Measurements from ENCODE around the gene FAM83F. TPM values are rescaled to one million over a fixed set of nuclear protein-coding genes. Genes with fewer than 3 reads are reported as not detected.

FAM83F gene
- total RNA-seq, 2 experiments from 2014 or later: 1.8 to 1.9 TPM

- H3K4me1 Mint-ChIP-seq (ENCODE audit: low read depth): peaks cover 86% of the 10 kb centered on the region
- H3K9me3 Mint-ChIP-seq: no peaks in the 10 kb centered on the region
- no peak overlapping the region for H3K27ac Mint-ChIP-seq
- DNase-seq: no peak
- no peak overlapping the region for H3K4me3 Mint-ChIP-seq
- H3K36me3 Mint-ChIP-seq (ENCODE audit: low read depth): peaks cover 34% of the 10 kb centered on the region
- intact Hi-C loops (cut with micrococcal nuclease): loop anchor here (2.0 to 10.0 kb wide), 2 partner anchors 17 to 551 kb away; no protein-coding TSS in a partner anchor
- no peaks in the 10 kb centered on the region for H3K27me3 Mint-ChIP-seq (ENCODE audit: low read depth)
- CTCF ChIA-PET: interaction anchor here (1.6 kb wide), 1 partner anchor 10 kb away, joined by 8 read pairs; no protein-coding TSS in a partner anchor
Measured at GRCh38 chr22:39955675-39956074, 39.1 kb upstream of the FAM83F start.

GRCh38 chr22:39956932-39957664 is 37.7 kb upstream of the FAM83F start:
- DNase-seq: no peak
- Mint-ChIP-seq H3K27me3 (ENCODE audit: low read depth) (no peaks in the 10 kb centered on the region), H3K9me3 (no peaks in the 10 kb centered on the region), H3K27ac (no peak overlapping the region), H3K4me3 (no peak overlapping the region), H3K36me3 (ENCODE audit: low read depth) (peaks cover 42% of the 10 kb centered on the region), H3K4me1 (ENCODE audit: low read depth) (peaks cover 84% of the 10 kb centered on the region)
- CTCF ChIA-PET: interaction anchor here (1.6 to 1.8 kb wide), 2 partner anchors 11 to 67 kb away, joined by 5 to 8 read pairs; no protein-coding TSS in a partner anchor
- intact Hi-C loops (cut with micrococcal nuclease): loop anchor here (10.0 kb wide), 1 partner anchor 552 kb away; no protein-coding TSS in a partner anchor

GRCh38 chr22:39958009-39958711 is 36.6 kb upstream of the FAM83F start:
- H3K27ac Mint-ChIP-seq: no peak overlapping the region
- H3K4me1 Mint-ChIP-seq (ENCODE audit: low read depth): peaks cover 76% of the 10 kb centered on the region
- H3K4me3 Mint-ChIP-seq: no peak overlapping the region
- H3K36me3 Mint-ChIP-seq (ENCODE audit: low read depth): peaks cover 43% of the 10 kb centered on the region
- H3K27me3 Mint-ChIP-seq (ENCODE audit: low read depth): no peaks in the 10 kb centered on the region
- DNase-seq: no peak
- H3K9me3 Mint-ChIP-seq: no peaks in the 10 kb centered on the region
- intact Hi-C loops (cut with micrococcal nuclease): loop anchor here (10.0 kb wide), 1 partner anchor 553 kb away; no protein-coding TSS in a partner anchor
- CTCF ChIA-PET: interaction anchor here (1.8 kb wide), 1 partner anchor 66 kb away, joined by 5 read pairs; no protein-coding TSS in a partner anchor

- Mint-ChIP-seq H3K27ac (peak overlapping the region; percentile 15), H3K36me3 (ENCODE audit: low read depth) (peaks cover 43% of the 10 kb centered on the region), H3K4me3 (no peak overlapping the region), H3K27me3 (ENCODE audit: low read depth) (no peaks in the 10 kb centered on the region), H3K4me1 (ENCODE audit: low read depth) (peaks cover 69% of the 10 kb centered on the region), H3K9me3 (no peaks in the 10 kb centered on the region)
- DNase-seq: no peak
- intact Hi-C loops (cut with micrococcal nuclease): loop anchor here (10.0 kb wide), 1 partner anchor 554 kb away; no protein-coding TSS in a partner anchor
- CTCF ChIA-PET: interaction anchor here (0.5 to 1.1 kb wide), 6 partner anchors 8 to 426 kb away, joined by 3 to 4 read pairs (median 3); no protein-coding TSS in a partner anchor
Measured at GRCh38 chr22:39958949-39959639, 35.7 kb upstream of the FAM83F start.

GRCh38 chr22:39959640-39960447 is 34.9 kb upstream of the FAM83F start, which contains the start of gene TMA7B:
TMA7B (plus strand) TSS chr22:39960397; CDS start chr22:39964375, 3,978 bp downstream.
- no peaks in the 10 kb centered on the region for H3K9me3 Mint-ChIP-seq
- peaks cover 44% of the 10 kb centered on the region for H3K36me3 Mint-ChIP-seq (ENCODE audit: low read depth)
- peak within 1 kb of the TSS; percentile 70 for H3K27ac Mint-ChIP-seq
- peaks cover 64% of the 10 kb centered on the region for H3K4me1 Mint-ChIP-seq (ENCODE audit: low read depth)
- H3K27me3 Mint-ChIP-seq (ENCODE audit: low read depth): no peaks in the 10 kb centered on the region
- peak within 1 kb of the TSS; percentile 36 for H3K4me3 Mint-ChIP-seq
- intact Hi-C loops (cut with micrococcal nuclease): loop anchor here (2.0 to 10.0 kb wide), 2 partner anchors 35 to 555 kb away; partner anchors contain the start of gene FAM83F
- CTCF ChIA-PET: interaction anchor here (0.6 to 1.3 kb wide), 6 partner anchors 9 to 56 kb away, joined by 3 to 4 read pairs (median 4); no protein-coding TSS in a partner anchor
- DNase-seq: peak; percentile 65

- CTCF ChIA-PET: interaction anchor here (0.6 to 1.3 kb wide), 6 partner anchors 9 to 64 kb away, joined by 3 to 4 read pairs (median 4); no protein-coding TSS in a partner anchor
- intact Hi-C loops (cut with micrococcal nuclease): loop anchor here (1.0 to 2.0 kb wide), 3 partner anchors 8 to 34 kb away; partner anchors contain the start of gene FAM83F
- Mint-ChIP-seq H3K36me3 (ENCODE audit: low read depth) (peaks cover 41% of the 10 kb centered on the region), H3K27me3 (ENCODE audit: low read depth) (no peaks in the 10 kb centered on the region), H3K9me3 (no peaks in the 10 kb centered on the region), H3K4me3 (peak overlapping the region; percentile 36), H3K27ac (peak overlapping the region; percentile 47), H3K4me1 (ENCODE audit: low read depth) (peaks cover 54% of the 10 kb centered on the region)
- DNase-seq: peak; percentile 82
Measured at GRCh38 chr22:39960791-39961746, 33.7 kb upstream of the FAM83F start.

- H3K27ac Mint-ChIP-seq: no peak overlapping the region
- no peak overlapping the region for H3K4me3 Mint-ChIP-seq
- CTCF ChIA-PET: interaction anchor here (1.0 to 1.3 kb wide), 2 partner anchors 8 to 30 kb away, joined by 3 to 4 read pairs; no protein-coding TSS in a partner anchor
- H3K9me3 Mint-ChIP-seq: no peaks in the 10 kb centered on the region
- no peaks in the 10 kb centered on the region for H3K27me3 Mint-ChIP-seq (ENCODE audit: low read depth)
- H3K36me3 Mint-ChIP-seq (ENCODE audit: low read depth): peaks cover 37% of the 10 kb centered on the region
- intact Hi-C loops (cut with micrococcal nuclease): no loop called here
- H3K4me1 Mint-ChIP-seq (ENCODE audit: low read depth): peaks cover 50% of the 10 kb centered on the region
- DNase-seq: no peak
Measured at GRCh38 chr22:39962071-39962470, 32.7 kb upstream of the FAM83F start.

GRCh38 chr22:39965748-39966147 is 29.0 kb upstream of the FAM83F start:
- Mint-ChIP-seq H3K4me3 (no peak overlapping the region), H3K4me1 (ENCODE audit: low read depth) (peaks cover 16% of the 10 kb centered on the region), H3K27me3 (ENCODE audit: low read depth) (no peaks in the 10 kb centered on the region), H3K27ac (peak overlapping the region; percentile 37), H3K36me3 (ENCODE audit: low read depth) (peaks cover 13% of the 10 kb centered on the region), H3K9me3 (no peaks in the 10 kb centered on the region)
- no peak for DNase-seq
- intact Hi-C loops (cut with micrococcal nuclease): no loop called here
- CTCF ChIA-PET: interaction anchor here (2.1 kb wide), 1 partner anchor 59 kb away, joined by 5 read pairs; no protein-coding TSS in a partner anchor

GRCh38 chr22:39966470-39966869 is 28.3 kb upstream of the FAM83F start:
- intact Hi-C loops (cut with micrococcal nuclease): no loop called here

GRCh38 chr22:39967103-39967829 is 27.5 kb upstream of the FAM83F start:
- CTCF ChIA-PET: interaction anchor here (2.1 kb wide), 1 partner anchor 57 kb away, joined by 5 read pairs; no protein-coding TSS in a partner anchor
- Mint-ChIP-seq H3K9me3 (no peaks in the 10 kb centered on the region), H3K4me1 (ENCODE audit: low read depth) (peaks cover 4% of the 10 kb centered on the region), H3K27me3 (ENCODE audit: low read depth) (no peaks in the 10 kb centered on the region), H3K36me3 (ENCODE audit: low read depth) (peaks cover 5% of the 10 kb centered on the region), H3K27ac (no peak overlapping the region), H3K4me3 (no peak overlapping the region)
- no peak for DNase-seq
- intact Hi-C loops (cut with micrococcal nuclease): no loop called here

More at GRCh38 chr22:39966470-39966869, 28.3 kb upstream of the FAM83F start:
- Mint-ChIP-seq H3K27ac (peak overlapping the region; percentile 48), H3K36me3 (ENCODE audit: low read depth) (peaks cover 9% of the 10 kb centered on the region), H3K4me1 (ENCODE audit: low read depth) (peaks cover 10% of the 10 kb centered on the region), H3K27me3 (ENCODE audit: low read depth) (no peaks in the 10 kb centered on the region), H3K9me3 (no peaks in the 10 kb centered on the region), H3K4me3 (no peak overlapping the region)
- DNase-seq: no peak
- CTCF ChIA-PET: interaction anchor here (2.1 kb wide), 1 partner anchor 58 kb away, joined by 5 read pairs; no protein-coding TSS in a partner anchor

Measured in activated naive CD4-positive, alpha-beta T cell treated with anti-CD3 and anti-CD28 coated beads for 36 hours (primary cell).